Stimulated activated CD8-positive, alpha-beta memory T cell treated with anti-CD3 and anti-CD28 coated beads, Interleukin-7, amount 100 ng/mL, for 24 hours (primary cell): ENCODE measurements around the gene SOX6.

Experiments
- DNase-seq: peaks from one replicate; pipeline ENCODE4 v3.0.0-alpha.2; 2020; ENCODE audit warnings: low read depth

Gene SOX6

DNA sequence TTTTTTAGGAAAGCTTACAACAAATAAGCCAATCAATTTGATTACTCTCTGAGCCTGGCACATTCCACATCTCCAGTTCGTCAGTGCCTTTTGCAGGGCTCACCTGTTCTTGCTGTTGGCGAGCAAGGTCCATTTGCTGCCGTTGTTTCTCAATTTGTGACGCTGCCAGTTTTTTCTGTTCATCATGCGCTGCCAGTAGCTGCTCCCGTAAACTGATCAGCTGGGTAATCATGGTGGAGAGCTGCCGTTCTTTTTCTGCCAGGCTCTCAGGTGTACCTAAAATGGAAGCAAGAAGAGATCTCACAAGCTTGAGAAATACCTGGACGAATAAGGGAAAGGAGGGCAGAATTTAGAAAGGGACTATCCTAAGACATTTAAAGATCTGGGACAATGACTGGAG is 169.7 kb downstream of the SOX6 start:
- no peak for DNase-seq

DNA sequence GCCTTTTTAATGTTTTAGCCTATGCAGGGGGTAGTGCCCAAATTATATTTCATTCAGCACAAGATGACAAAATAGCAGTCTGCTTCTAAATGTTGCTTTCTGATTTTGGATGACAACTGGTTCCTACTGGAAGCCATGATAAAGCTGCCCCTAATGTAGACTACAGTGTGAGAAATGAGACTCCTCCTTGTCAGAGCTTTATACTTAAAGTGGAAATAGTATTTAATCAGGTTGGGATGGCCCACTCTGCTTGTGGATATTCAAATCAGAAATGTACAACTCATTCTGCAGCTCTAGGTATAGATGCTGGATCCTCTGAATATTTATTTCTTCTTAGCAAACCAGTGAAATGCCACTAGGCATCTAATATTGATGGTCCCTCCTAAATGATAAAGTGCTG is 171.3 kb downstream of the SOX6 start:
- DNase-seq, result no peak

GRCh38 chr11:16184588-16184987 is 171.8 kb downstream of the SOX6 start:
- DNase-seq, result no peak

DNA sequence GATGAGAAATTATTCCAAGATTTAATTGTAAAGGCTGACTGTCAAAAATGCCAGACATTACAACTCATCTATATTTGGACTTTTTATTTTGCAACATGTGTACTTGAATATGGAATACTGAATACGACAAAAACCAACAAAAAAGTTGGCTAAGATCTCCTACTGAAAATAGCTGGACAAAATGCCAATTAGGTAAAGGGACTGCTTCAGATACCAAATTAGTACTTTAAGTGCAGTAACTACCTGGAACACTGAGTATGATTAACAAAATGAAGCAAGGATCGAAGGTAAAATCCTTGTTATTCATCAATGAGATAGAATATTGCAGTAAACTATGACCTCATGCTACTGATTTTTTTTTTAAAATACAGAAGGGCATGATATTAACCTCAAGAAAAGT is 173.8 kb downstream of the SOX6 start:
- no peak for DNase-seq

GRCh38 chr11:16180868-16181267 is 175.5 kb downstream of the SOX6 start:
- DNase-seq, result no peak

- DNase-seq, result no peak
These were observed 176.7 kb downstream of the SOX6 start for GRCh38 chr11:16179676-16180075.

DNA sequence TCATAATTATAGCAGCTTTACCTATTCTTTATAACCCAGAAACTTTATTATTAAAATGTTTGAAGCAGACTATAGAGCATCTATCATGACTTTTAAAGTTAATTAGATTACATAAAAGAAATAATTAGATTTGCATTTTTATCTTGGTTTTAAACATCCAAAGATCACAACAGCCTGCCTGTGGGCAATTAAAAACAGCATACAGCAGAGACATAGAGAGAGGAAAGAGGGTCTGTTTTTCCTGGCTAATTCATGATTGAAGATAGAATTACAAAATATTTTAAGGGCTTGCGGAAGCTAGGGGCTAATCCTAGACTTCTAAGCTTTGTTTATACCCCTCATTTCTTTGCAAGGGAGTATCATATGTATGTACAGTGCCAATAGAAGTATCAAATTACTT is 178.1 kb downstream of the SOX6 start:
- DNase-seq, result no peak

DNA sequence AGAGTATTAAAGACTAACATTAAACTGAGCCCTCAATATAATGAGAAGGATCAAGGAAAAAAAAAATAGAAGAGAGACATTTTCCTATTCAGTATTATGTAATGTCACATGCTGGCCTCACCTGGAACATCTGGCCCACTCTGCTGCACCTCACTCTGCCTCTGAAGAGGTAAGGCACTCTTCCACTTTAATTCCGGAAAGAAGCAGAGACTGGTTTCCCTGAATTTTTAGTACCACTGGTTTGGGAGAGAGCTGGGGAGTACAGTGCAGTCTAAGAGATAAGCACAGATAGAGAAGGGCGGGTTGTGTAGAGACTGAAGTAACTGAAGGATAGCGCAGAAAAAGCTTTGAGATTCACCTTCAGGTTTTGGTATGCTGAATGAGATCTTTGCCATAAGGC is 178.7 kb downstream of the SOX6 start:
- DNase-seq, result no peak

DNA sequence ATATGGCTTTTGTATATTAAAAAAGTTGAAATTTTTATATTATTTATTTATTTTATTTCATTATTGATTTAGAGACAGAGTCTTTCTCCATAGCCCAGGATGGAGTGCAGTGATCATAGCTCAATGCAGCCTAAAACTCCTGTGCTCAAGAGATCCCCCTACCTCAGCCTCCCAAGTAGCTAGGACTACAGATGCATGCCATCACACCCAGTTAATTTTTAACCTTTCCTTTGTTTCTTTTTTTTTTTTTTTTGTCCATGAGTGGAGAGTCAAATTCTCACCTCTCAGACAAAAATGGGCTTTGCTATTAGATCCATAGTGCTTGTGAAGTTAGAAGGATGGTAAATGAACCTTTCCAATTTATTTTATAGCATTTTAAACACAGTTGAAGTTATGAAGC is 182.5 kb downstream of the SOX6 start:
- no peak for DNase-seq

DNA sequence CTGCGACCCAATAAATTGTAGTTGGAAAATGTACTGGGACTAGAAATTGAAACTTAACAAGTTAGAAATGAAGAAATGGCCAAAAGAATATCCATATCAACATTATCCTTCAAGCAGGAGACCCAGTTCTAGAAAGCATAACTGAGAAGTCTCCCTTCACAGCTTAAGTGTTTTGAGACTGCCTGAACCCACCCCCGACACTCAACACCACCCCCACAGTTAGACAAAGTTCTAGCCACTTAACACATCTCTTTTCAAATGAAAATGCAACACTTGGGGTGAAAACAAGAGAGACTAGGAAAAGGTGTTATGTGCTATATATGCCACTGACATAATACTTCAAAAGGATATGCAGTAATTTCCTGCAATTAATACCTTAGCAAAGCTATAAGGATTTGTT is 184.5 kb downstream of the SOX6 start:
- DNase-seq, result no peak

DNA sequence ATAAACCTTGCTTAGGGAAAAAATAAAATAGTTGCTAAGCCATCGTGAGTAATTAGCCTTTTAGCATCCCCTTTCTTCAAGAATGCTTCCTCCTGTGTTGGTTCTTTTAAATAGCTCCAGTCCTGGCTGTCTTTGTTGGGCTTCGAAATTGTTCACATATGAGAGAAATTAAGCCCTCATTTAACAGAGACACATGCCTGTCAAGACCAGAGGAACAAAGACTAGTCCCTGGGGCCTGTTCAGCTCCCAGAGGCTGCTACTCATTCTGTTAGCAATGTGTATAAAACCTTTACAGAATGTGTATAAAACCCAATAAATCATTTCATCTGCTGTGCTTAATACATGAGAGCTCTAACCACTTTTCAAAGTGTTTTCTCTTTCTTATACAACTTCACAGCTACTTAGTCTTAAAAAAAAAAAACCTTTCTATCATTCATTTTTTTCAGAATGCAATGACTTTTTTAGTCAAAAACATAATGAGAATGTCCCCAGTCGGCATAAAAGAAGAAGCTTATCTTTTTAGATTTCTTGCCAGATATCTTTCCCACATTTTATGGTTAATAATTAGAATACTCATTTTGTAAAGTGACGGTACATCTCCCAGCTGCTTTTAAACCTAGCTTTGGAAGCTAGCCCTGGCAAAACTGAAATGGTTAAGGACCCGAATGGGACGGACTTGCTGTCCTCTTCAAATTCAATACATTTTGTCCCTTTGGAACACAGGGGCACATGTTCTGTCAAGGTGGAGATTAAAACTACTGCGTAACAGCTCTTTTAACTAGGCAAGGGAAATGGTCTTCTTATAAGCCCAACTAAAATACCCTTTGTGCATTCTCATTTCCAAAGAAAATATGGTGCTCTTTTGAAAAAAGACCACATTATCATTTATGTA is 186.1 kb downstream of the SOX6 start:
- no peak for DNase-seq

DNA sequence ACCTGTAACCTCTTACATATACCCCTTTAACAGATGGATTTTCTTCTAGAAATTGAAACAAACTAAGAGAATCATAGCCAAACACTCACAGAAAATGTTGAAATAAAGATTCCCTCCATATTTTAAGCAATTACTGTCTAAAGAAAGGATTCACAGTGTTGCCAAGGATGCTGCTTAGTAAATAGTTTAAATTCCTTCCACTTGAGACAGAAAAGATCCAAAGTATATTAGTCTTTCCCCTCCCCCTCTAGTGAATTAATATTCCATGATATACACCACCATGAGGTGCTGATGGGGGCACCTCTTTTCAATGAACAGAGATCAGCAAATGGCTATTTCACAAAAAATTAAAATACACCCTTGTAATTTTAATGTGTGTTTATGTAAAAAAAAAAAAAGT is 186.8 kb downstream of the SOX6 start:
- no peak for DNase-seq

- DNase-seq, result no peak
These were observed 188.4 kb downstream of the SOX6 start for GRCh38 chr11:16167706-16168487.

DNA sequence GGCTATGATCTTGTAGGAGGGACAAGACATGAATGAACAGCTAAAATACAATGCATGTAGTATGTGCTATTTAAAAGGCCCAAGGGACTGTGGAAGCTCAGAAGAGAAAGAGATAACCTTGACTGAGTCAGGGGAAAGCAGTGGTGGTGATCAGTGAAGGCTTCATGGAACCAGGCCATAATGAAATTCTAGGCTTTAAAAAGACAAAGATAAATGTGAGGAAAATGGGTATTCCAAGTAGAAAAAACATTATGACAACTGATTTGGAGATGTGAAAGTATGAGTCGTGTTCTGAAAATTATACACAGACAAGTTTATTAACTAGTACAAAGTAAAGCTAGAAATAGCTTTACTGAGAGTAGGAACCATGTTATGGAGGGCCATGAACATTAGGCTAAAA is 189.8 kb downstream of the SOX6 start:
- no peak for DNase-seq

GRCh38 chr11:16160146-16160545 is 196.2 kb downstream of the SOX6 start:
- DNase-seq, result no peak

DNA sequence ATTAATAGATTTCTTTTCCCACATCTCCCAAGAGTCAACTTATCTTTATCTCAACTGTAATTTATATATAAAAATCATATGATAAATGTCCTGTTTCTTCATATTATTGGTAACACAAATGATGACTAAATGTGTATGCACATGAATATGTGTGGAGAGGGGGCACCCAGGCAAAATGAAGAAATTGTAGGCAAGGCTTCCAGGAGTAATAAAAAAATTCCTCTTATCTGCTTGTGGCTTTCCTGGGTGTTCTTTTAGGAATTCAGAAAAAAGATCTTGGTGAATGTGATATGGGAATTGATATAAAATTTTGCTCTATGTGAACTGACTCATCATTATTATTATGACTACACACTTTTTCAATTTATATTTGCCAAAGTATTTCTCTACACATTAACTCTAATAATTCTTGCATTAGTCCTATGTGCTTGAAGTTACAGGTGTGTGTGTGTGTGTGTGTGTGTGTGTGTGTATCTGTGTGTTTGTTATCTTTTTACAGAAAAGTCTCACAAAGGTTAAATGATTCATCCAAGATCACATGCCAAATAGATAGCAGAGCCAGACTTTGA is 197.8 kb downstream of the SOX6 start:
- no peak for DNase-seq

DNA sequence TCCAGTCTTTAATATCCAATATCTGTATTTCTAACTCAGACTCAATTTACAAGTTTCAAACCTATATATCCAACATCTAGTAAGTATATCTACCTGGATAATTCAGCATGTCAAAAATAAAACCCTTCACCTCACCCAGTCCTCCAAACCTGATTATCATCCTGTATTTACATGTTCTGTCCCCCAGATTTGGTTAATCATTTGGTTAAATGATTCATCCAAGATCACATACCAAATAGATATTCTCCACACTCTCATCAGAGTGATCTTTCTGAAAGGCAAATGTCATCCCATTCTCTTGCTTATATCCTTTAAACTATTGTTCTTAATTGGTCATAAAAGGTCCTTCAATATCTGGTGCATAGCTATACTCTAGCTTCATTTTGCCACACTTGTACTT is 199.0 kb downstream of the SOX6 start:
- DNase-seq, result no peak

GRCh38 chr11:16155448-16155847 is 200.9 kb downstream of the SOX6 start:
- no peak for DNase-seq

DNA sequence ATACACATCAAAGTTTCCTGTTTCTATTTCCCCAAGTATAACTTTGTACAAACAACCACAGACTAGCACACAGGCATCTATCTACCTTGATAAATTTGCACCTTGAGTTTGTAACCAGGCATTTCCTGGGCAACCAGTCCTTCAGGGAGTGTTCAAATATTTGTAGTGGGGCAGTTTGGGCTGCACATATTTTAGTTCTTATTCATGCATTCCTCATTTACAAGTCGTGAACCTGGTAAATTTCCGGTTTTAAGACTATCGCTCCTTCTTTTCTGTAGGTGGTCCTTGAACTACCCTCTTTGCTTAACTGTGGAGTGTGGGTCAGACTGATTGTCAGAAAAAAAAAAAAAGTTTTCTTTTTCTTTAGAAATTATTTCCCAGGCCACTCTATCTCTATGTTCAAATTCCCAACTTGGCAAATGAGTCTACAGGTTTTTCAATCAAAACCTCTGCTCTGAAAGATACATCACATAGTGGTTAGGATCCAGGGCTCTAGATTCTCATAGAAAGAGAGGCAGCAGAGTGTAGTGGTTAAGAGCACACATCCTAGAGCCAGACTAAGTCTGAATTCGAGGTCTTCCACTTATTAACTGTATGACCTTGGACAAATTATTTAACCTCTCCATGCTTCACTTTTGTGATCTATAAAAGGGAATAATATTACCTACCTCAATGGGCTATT is 201.5 kb downstream of the SOX6 start:
- no peak for DNase-seq

DNA sequence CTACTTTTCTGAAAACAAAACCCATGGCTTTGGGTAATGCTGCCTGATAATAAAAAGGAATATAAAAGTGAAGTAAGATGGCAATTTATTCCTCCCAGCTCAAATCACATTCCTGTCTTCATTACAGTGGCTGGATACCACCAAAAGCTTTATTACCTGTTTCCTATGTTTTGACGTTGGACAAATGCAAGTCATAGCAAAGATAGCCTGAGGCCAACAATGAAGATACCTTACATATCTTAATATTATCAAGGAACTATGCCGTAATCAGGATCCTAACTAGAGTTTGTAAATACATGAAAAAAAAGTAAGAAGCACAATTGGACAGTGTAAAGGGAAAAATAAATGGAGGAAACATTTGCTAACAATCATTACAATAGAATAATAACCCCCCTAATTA is 202.4 kb downstream of the SOX6 start:
- DNase-seq, result no peak

DNA sequence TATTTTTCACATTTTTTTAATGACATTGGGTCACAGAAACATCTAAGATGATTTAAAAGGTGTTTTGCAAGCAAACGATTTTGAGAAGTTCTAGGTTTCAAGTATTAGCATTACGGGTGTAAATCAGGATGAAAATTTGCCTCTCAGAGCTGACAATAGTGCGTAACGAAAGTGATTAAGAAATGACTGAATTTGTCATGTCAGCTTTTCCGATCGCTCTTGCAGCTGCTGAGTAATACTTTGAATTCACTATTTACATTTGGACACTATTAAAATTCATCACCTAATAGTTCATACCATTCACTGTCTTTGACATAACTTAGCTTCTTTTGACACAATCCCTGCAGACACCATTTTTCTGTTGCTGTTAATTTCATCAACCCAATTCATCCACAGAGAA is 205.2 kb downstream of the SOX6 start:
- DNase-seq, result no peak

DNA sequence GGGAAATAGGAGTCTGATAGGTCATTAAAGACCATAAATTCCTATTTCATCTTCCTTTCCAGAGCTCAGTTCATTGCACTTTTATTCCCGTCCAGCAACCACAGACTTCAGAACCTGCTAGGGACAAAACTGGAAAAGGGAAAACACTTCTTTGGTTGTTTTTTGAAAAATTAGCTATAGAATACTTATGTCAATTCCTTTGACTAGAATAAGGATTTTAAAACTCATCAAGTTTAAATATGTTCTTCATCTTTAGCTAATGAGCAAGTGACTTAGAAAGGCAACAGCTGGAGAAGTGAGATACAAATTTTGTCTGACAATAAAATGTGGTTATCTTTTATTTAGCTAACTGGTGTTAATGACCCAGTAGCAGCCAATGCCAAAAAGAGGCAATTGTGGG is 206.9 kb downstream of the SOX6 start:
- DNase-seq, result no peak
